Ascending aorta (tissue), 2 donors: ENCODE measurements around the gene GPC5. TPM values are rescaled to one million over a fixed set of nuclear protein-coding genes. Genes with fewer than 3 reads are reported as not detected.

ENCODE experiments used
- DNase-seq, 2 donors: peaks; one replicate each; pipeline ENCODE4 v3.0.0-alpha.2; 2019; ENCODE audit warnings: low spot score in 2 of 2
- H3K27ac ChIP-seq, 2 donors: fragments of 200-600 bp; sonication (generic); one replicate each; pipeline ENCODE4 v1.5.1; 2016 to 2017; ENCODE audit warnings: mild to moderate bottlenecking in 1 of 2
- H3K27me3 ChIP-seq: fragments of 200-600 bp; sonication (generic); one replicate; pipeline ENCODE4 v1.5.1; 2017
- H3K36me3 ChIP-seq, 2 donors: fragments of 200-600 bp; sonication (generic); one replicate each; pipeline ENCODE4 v1.5.1; 2016
- H3K4me1 ChIP-seq, 2 donors: fragments of 200-600 bp; sonication (generic); one replicate each; pipeline ENCODE4 v1.5.1; 2016 to 2017; ENCODE audit warnings: mild to moderate bottlenecking in 1 of 2
- H3K4me3 ChIP-seq, 2 donors: fragments of 200-600 bp; sonication (generic); one replicate each; pipeline ENCODE4 v1.5.1; 2016 to 2017; ENCODE audit warnings: mild to moderate bottlenecking in 1 of 2
- H3K9me3 ChIP-seq, 2 donors: fragments of 200-600 bp; sonication (generic); one replicate each; pipeline ENCODE4 v1.5.1; 2016
- CTCF ChIP-seq, 3 experiments: fragments of 200-600 bp in 2 of 3; fragments of 450-650 bp in 1 of 3; sonication (generic) in 2 of 3; IDR thresholded peaks; one replicate each; pipeline ENCODE4 v1.5.1; 2016 to 2019; ENCODE audit warnings: antibody characterized with exemption in 3 of 3, mild to moderate bottlenecking in 1 of 3, moderate library complexity in 1 of 3
- intact Hi-C: fragments of 100-400 bp; cut with DNase I; formaldehyde crosslinking; loops from one replicate; pipeline ENCODE4 v1.15.1; 2023
- total RNA-seq: library from RNA; depleted of rRNA; stranded (reverse); fragments of >200 nt; gene quantifications from one replicate; pipeline ENCODE4 v1.1.0, GENCODE V29; 2016

Gene GPC5
- total RNA-seq, 1 donor from 2014 or later = not detected

DNA sequence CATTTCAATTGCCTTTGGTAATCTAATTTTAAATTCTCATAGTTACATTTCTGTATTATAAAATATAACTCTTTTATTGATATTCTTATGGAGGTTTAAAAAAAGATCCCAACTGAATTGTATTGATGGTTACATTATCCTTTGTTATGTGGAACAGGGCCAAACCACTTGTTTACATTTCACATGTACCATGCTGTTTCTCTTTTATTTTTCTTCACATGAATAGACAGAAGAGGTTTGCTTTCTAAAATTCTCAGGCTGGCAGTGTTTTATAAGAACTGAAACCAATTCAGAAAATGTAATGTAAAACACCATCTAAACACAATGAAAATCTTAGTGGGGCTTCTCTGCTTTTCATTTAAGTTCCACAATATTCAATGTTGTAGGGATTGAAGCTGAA is 122.5 kb downstream of the GPC5 start:
- H3K4me1 ChIP-seq = no peaks in the 10 kb centered on the region
- no peak overlapping the region for H3K4me3 ChIP-seq
- no peaks in the 10 kb centered on the region for H3K9me3 ChIP-seq
- intact Hi-C loops = no loop called here
- no peaks in the 10 kb centered on the region for H3K36me3 ChIP-seq
- DNase-seq = no peak
- TF ChIP-seq CTCF (IDR thresholded peaks at IDR 0.05) = no peak
- no peak overlapping the region for H3K27ac ChIP-seq
- no peaks in the 10 kb centered on the region for H3K27me3 ChIP-seq

DNA sequence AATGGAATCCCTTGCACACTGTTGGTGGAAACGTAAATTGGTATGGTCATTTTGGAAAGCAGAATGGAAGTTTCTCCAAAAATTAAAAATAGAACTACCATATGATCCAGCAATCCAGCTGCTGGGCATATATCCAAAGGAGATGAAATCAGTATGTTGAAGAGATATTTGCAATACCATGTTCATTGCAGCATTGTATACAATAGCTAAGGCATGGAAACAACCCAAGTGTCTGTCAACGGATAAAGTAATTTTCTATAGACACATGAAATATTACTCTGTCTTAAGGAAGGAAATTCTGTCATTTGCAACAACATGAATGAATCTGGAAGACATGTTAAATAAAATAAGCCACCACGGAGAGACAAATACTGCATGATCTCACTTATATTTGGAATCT is 124.7 kb downstream of the GPC5 start:
- Histone ChIP-seq H3K27me3 (no peaks in the 10 kb centered on the region), H3K4me1 (no peaks in the 10 kb centered on the region), H3K27ac (no peak overlapping the region), H3K4me3 (no peak overlapping the region), H3K36me3 (no peaks in the 10 kb centered on the region), H3K9me3 (no peaks in the 10 kb centered on the region)
- intact Hi-C loops = no loop called here
- no peak for DNase-seq
- no peak for TF ChIP-seq CTCF (IDR thresholded peaks at IDR 0.05)

DNA sequence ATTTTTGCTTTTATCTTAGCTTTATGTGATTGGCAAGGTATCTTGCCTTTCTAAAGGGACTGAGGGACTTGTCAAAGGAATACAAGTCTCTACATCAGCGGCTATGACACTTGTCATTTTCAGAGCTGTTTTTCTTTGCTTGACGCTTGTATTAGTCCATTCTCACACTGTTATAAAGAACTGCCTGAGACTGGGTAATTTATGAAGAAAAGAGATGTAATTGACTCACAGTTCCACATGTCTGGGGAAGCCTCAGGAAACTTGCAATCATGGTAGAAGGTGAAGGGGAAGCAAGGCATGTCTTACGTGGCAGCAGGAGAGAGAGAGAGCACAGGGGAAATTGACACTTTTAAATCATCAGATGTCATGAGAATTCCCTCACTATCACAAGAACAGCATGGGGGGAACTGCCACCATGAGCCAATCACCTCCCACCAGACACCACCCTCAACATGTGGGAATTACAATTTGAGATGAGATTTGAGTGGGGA is 128.2 kb downstream of the GPC5 start:
- Histone ChIP-seq H3K27ac (no peak overlapping the region), H3K4me1 (no peaks in the 10 kb centered on the region), H3K27me3 (no peaks in the 10 kb centered on the region), H3K4me3 (no peak overlapping the region), H3K9me3 (no peaks in the 10 kb centered on the region), H3K36me3 (no peaks in the 10 kb centered on the region)
- intact Hi-C loops = no loop called here
- DNase-seq = no peak
- no peak for TF ChIP-seq CTCF (IDR thresholded peaks at IDR 0.05)

GRCh38 chr13:91529739-91530482 is 131.5 kb downstream of the GPC5 start:
- Histone ChIP-seq H3K4me3 (no peak overlapping the region), H3K27me3 (no peaks in the 10 kb centered on the region), H3K4me1 (no peaks in the 10 kb centered on the region), H3K9me3 (no peaks in the 10 kb centered on the region), H3K27ac (no peak overlapping the region), H3K36me3 (no peaks in the 10 kb centered on the region)
- no peak for TF ChIP-seq CTCF (IDR thresholded peaks at IDR 0.05)
- intact Hi-C loops = no loop called here
- DNase-seq = no peak

DNA sequence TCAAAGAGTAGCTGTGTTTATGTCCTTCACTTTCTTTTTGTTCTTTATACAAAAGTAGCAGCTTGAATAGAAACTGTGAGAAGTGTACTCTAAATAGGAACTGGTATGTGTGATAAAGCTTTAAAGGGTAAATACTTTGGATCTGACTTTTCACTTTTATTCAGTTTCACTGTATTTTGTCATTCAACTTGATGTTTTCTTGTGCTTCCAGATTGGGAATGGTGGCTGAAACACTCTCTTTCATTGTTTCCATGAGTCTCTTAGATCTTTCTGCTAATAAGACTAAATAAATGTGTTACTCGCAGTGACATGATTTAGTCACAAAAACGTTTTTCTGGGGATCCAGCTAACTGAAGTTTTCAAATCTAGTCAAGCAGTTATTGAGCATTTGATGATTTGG is 133.2 kb downstream of the GPC5 start:
- Histone ChIP-seq H3K4me3 (no peak overlapping the region), H3K4me1 (no peaks in the 10 kb centered on the region), H3K36me3 (no peaks in the 10 kb centered on the region), H3K27me3 (no peaks in the 10 kb centered on the region), H3K9me3 (no peaks in the 10 kb centered on the region), H3K27ac (no peak overlapping the region)
- no peak for TF ChIP-seq CTCF (IDR thresholded peaks at IDR 0.05)
- DNase-seq = no peak
- intact Hi-C loops = no loop called here
